H1 (cell line): ENCODE data around the gene EHD4. TPM values are rescaled to one million over a fixed set of nuclear protein-coding genes. Genes with fewer than 3 reads are reported as not detected.
A peak's percentile ranks its signal among the peaks of the same experiment; 100 is the strongest.

ENCODE experiments used
- ASH2L ChIP-seq: fragments of 200-600, 300-600 bp; sonication (generic); IDR thresholded peaks from one replicate; pipeline ENCODE4 v1.7.1; 2017; ENCODE audit warnings: low read length
- CBX5 ChIP-seq: fragments of 300-800, 300-1000 bp; sonication (generic); IDR thresholded peaks from 2 replicates; pipeline ENCODE4 v1.7.1; 2016; ENCODE audit warnings: antibody characterized with exemption, low read length, low read depth
- CEBPB ChIP-seq: IDR thresholded peaks from 2 replicates; pipeline ENCODE4 v1.6.1; 2012; ENCODE audit warnings: low read depth, low read length
- CHD7 ChIP-seq: fragments of 300-600 bp; sonication (generic); IDR thresholded peaks from 2 replicates; pipeline ENCODE4 v1.7.1; 2012; ENCODE audit warnings: low read length, moderate library complexity, mild to moderate bottlenecking, inconsistent platforms; ENCODE audit not compliant: insufficient replicate concordance
- E2F6 ChIP-seq: IDR thresholded peaks from 2 replicates; pipeline ENCODE4 v1.6.1; 2012; ENCODE audit warnings: inconsistent platforms
- HDAC6 ChIP-seq: IDR thresholded peaks from one replicate; pipeline ENCODE4 v1.7.1; 2012; ENCODE audit warnings: low read depth, mild to moderate bottlenecking, inconsistent platforms, low read length, moderate library complexity
- JUN ChIP-seq: IDR thresholded peaks from 2 replicates; pipeline ENCODE4 v1.6.1; 2011; ENCODE audit warnings: low read depth, mild to moderate bottlenecking, improper control_type of control experiment, low read length
- KDM4A ChIP-seq: IDR thresholded peaks from one replicate; pipeline ENCODE4 v1.7.1; 2012; ENCODE audit warnings: low read depth, mild to moderate bottlenecking, moderate library complexity, low read length, inconsistent platforms; ENCODE audit not compliant: severe bottlenecking
- RNF2 ChIP-seq: fragments of 200-900, 300-1000 bp; sonication (generic); IDR thresholded peaks from 2 replicates; pipeline ENCODE4 v1.7.1; 2016; ENCODE audit warnings: borderline replicate concordance, low read depth, mild to moderate bottlenecking, antibody characterized with exemption, low read length; ENCODE audit not compliant: poor library complexity, severe bottlenecking; ENCODE audit errors: missing control alignments
- SP4 ChIP-seq: IDR thresholded peaks from 2 replicates; pipeline ENCODE4 v1.6.1; 2012; ENCODE audit warnings: low read length, inconsistent platforms
- TEAD4 ChIP-seq: IDR thresholded peaks from 2 replicates; pipeline ENCODE4 v1.6.1; 2012; ENCODE audit warnings: low read depth, low read length, inconsistent platforms, mixed read lengths
- polyA plus RNA-seq, 7 experiments: library from polyadenylated mRNA; depleted of rRNA in 3 of 7; stranded (reverse) in 5 of 7; unstranded in 2 of 7; fragments of >200 nt in 5 of 7; fragments of 200-250 nt in 2 of 7; gene quantifications; 1 replicate in 5 of 7; 2 replicates in 1 of 7; 4 replicates in 1 of 7; pipeline versions ENCODE4 v1.2.1 to v1.2.3, GENCODE V29; 2011 to 2013; ENCODE audit warnings: missing spikeins in 2 of 7, mixed read lengths in 2 of 7
- total RNA-seq: library from RNA; stranded (reverse); fragmentation: NEBNext Ultra II Directional; extraction: Animal tissue kit (Norgen Biotek cat#: 25700); gene quantifications from 2 replicates; pipeline ENCODE4 v1.2.1, GENCODE V29; 2021

Gene EHD4
- total and polyA plus RNA-seq, 2 of the 8 experiments (the other 6 are each of a cell fraction or from before 2014, with no cell fraction given) = 17.5 to 24.5 TPM

GRCh38 chr15:41904541-41905005 lies 67.8 kb downstream of the EHD4 start (continued):
- TF ChIP-seq HDAC6 (no peak), CBX5 (no peak), SP4 (0 out of 2 replicates have a peak, but pooled peaks have one; percentile 50), RNF2 (no peak), CEBPB (no peak), KDM4A (no peak), TEAD4 (0 out of 2 replicates have a peak, but pooled peaks have one; percentile 15), ASH2L (no peak), CHD7 (no peak), E2F6 (no peak), JUN (no peak)
